OCI-LY7 (cell line): ENCODE results near the gene RPLP1. TPM values are rescaled to one million over a fixed set of nuclear protein-coding genes. Genes with fewer than 3 reads are reported as not detected.
A peak's percentile ranks its signal among the peaks of the same experiment; 100 is the strongest.

Experiments
- BruUV-seq: library from RNA; stranded (reverse); fragments of 400-500 nt; replicated peaks from 2 replicates; lab custom pipeline; 2021; lab: Mats Ljungman, UMichigan
- CTCF ChIA-PET: fragments of 300-600 bp; sonication (Branson Sonifier 250); formaldehyde crosslinking; loops from one replicate; lab custom pipeline; 2022; ENCODE audit warnings: antibody characterized with exemption; ENCODE audit not compliant: unreplicated experiment; lab: Charles Lee
- POLR2A ChIA-PET: fragments of 300-600 bp; sonication (Branson Sonifier 250); formaldehyde crosslinking; loops from one replicate; lab custom pipeline; 2022; ENCODE audit warnings: antibody characterized with exemption; lab: Charles Lee
- DNase-seq: peaks from one replicate; pipeline ENCODE4 v3.0.0-alpha.2; 2015; ENCODE audit warnings: low spot score
- H2AFZ ChIP-seq: fragments of 200-600 bp; sonication (generic), shearing (Covaris generic); 2 replicates; pipeline ENCODE4 v1.6.1; 2014; ENCODE audit warnings: mild to moderate bottlenecking, antibody characterized with exemption, low read length, moderate library complexity
- H3K27ac ChIP-seq: fragments of 200-600 bp; sonication (generic); 2 replicates; pipeline ENCODE4 v1.5.1; 2014; ENCODE audit warnings: mixed run types, low read depth, mild to moderate bottlenecking, moderate library complexity, low read length, inconsistent platforms; ENCODE audit not compliant: poor library complexity, severe bottlenecking
- H3K36me3 ChIP-seq: fragments of 200-600 bp; sonication (generic); 2 replicates; pipeline ENCODE4 v1.6.1; 2014; ENCODE audit warnings: mild to moderate bottlenecking, antibody characterized with exemption, low read length, moderate library complexity, mixed read lengths; ENCODE audit not compliant: insufficient read depth
- H3K4me1 ChIP-seq: fragments of 200-600 bp; sonication (generic); 2 replicates; pipeline ENCODE4 v1.5.1; 2014; ENCODE audit warnings: mild to moderate bottlenecking, low read length; ENCODE audit not compliant: insufficient read depth, poor library complexity, severe bottlenecking
- H3K4me2 ChIP-seq: fragments of 200-600 bp; sonication (generic); 2 replicates; pipeline ENCODE4 v1.6.1; 2014; ENCODE audit warnings: mild to moderate bottlenecking, low read length
- H3K4me3 ChIP-seq: fragments of 200-600 bp; sonication (generic); 2 replicates; pipeline ENCODE4 v1.5.1; 2014; ENCODE audit warnings: mild to moderate bottlenecking, low read depth, low read length; ENCODE audit not compliant: poor library complexity, severe bottlenecking
- H3K79me2 ChIP-seq: fragments of 200-600 bp; sonication (generic); 2 replicates; pipeline ENCODE4 v1.6.1; 2016; ENCODE audit warnings: low read depth, mild to moderate bottlenecking, low read length, moderate library complexity, mixed read lengths; ENCODE audit not compliant: insufficient read depth
- H3K9me2 ChIP-seq: fragments of 200-600 bp; sonication (generic); 2 replicates; pipeline ENCODE4 v1.6.1; 2016; ENCODE audit warnings: mild to moderate bottlenecking, low read length, mixed read lengths; ENCODE audit not compliant: insufficient read depth
- H3K9me3 ChIP-seq: fragments of 200-600 bp; sonication (generic); 2 replicates; pipeline ENCODE4 v1.6.1; 2014; ENCODE audit warnings: mild to moderate bottlenecking, mixed run types, low read length, mixed read lengths
- H4K20me1 ChIP-seq: fragments of 200-600 bp; sonication (generic); 2 replicates; pipeline ENCODE4 v1.6.1; 2014; ENCODE audit warnings: mild to moderate bottlenecking, antibody characterized with exemption, low read length, moderate library complexity, mixed read lengths; ENCODE audit not compliant: insufficient read depth
- CTCF ChIP-seq: fragments of 200-600 bp; sonication (generic); conservative IDR thresholded peaks from 2 replicates; pipeline ENCODE4 v1.5.1; 2014; ENCODE audit warnings: mild to moderate bottlenecking, antibody characterized with exemption, low read length, moderate library complexity, mixed read lengths
- EZH2phosphoT487 ChIP-seq: fragments of 200-600 bp; sonication (generic); IDR thresholded peaks from 2 replicates; pipeline ENCODE4 v1.6.1; 2018; ENCODE audit warnings: low read depth, borderline replicate concordance, mild to moderate bottlenecking, mixed run types, antibody characterized with exemption, low read length, moderate library complexity, mixed read lengths
- intact Hi-C: fragments of 100-400 bp; cut with micrococcal nuclease; formaldehyde crosslinking; loops from one replicate; pipeline ENCODE4 v1.10.0; 2022; ENCODE audit not compliant: unreplicated experiment
- total RNA-seq, 2 experiments: library from RNA; depleted of rRNA in 1 of 2; stranded (reverse); fragments of >200 nt in 1 of 2; shearing (Covaris generic) in 1 of 2; gene quantifications; 2 replicates each; pipeline ENCODE4 v1.2.3, GENCODE V29; 2014 to 2022

RPLP1 gene
- total RNA-seq, 2 experiments from 2014 or later: 889 to 2,251 TPM

- POLR2A ChIA-PET: interaction anchor here (0.6 kb wide), 1 partner anchor 246 kb away, joined by 4 read pairs; no protein-coding TSS in a partner anchor
Observed at GRCh38 chr15:69476704-69477473, 24.3 kb downstream of the RPLP1 start.

GRCh38 chr15:69478259-69478781 is 25.7 kb downstream of the RPLP1 start:
- intact Hi-C loops: loop anchor here (5.0 kb wide), 6 partner anchors 249 to 1334 kb away; partner anchors contain the start of gene TLE3
- H2AFZ ChIP-seq: no peak overlapping the region
- H3K9me2 ChIP-seq: no peaks in the 10 kb centered on the region
- peak; percentile 57 for DNase-seq
- POLR2A ChIA-PET: interaction anchor here (0.7 kb wide), 1 partner anchor 681 kb away, joined by 3 read pairs; no protein-coding TSS in a partner anchor
- H3K27ac ChIP-seq: no peak overlapping the region
- H3K4me1 ChIP-seq: no peaks in the 10 kb centered on the region
- no peaks in the 10 kb centered on the region for H3K79me2 ChIP-seq
- TF ChIP-seq EZH2phosphoT487 (no peak), CTCF (peak; percentile 94)
- peaks cover 8% of the 10 kb centered on the region; the same call in 1 of the 2 replicates for H3K9me3 ChIP-seq
- no peaks in the 10 kb centered on the region for H4K20me1 ChIP-seq
- no peak overlapping the region for H3K4me2 ChIP-seq
- H3K36me3 ChIP-seq: no peaks in the 10 kb centered on the region
- H3K4me3 ChIP-seq: no peak overlapping the region
- CTCF ChIA-PET: no interaction called here
- BruUV-seq: no TSS peak

More at GRCh38 chr15:69476704-69477473, 24.3 kb downstream of the RPLP1 start:
- no peak overlapping the region for H3K4me3 ChIP-seq
- H3K27ac ChIP-seq: no peak overlapping the region
- intact Hi-C loops: loop anchor here (5.0 kb wide), 6 partner anchors 250 to 1335 kb away; partner anchors contain the start of gene TLE3
- peaks cover 8% of the 10 kb centered on the region; the same call in 1 of the 2 replicates for H3K9me3 ChIP-seq
- H3K4me1 ChIP-seq: no peaks in the 10 kb centered on the region
- no peaks in the 10 kb centered on the region for H3K36me3 ChIP-seq
- H3K4me2 ChIP-seq: no peak overlapping the region
- TF ChIP-seq CTCF (no peak), EZH2phosphoT487 (no peak)
- H3K9me2 ChIP-seq: no peaks in the 10 kb centered on the region
- no peaks in the 10 kb centered on the region for H3K79me2 ChIP-seq
- H4K20me1 ChIP-seq: no peaks in the 10 kb centered on the region
- no peak for DNase-seq
- no TSS peak for BruUV-seq
- CTCF ChIA-PET: interaction anchor here (1.7 kb wide), 1 partner anchor 14 kb away, joined by 6 read pairs; no protein-coding TSS in a partner anchor
- no peak overlapping the region for H2AFZ ChIP-seq
